Epithelial cell of proximal tubule (primary cell): Measurements from ENCODE around the gene OPA1. TPM values are rescaled to one million over a fixed set of nuclear protein-coding genes. Genes with fewer than 3 reads are reported as not detected.

Experiments used
- DNase-seq: peaks from one replicate; pipeline ENCODE4 v3.0.0-alpha.2; 2011; ENCODE audit warnings: low read depth
- H3K4me3 ChIP-seq: 2 replicates; pipeline ENCODE4 v1.5.1; 2011; ENCODE audit warnings: low read depth, mild to moderate bottlenecking, low read length
- total RNA-seq: library from RNA; depleted of rRNA; stranded (reverse); fragments of >200 nt; gene quantifications from 2 replicates; pipeline ENCODE4 v1.2.3, GENCODE V29; 2015
- TF ChIP-seq, protein P1 (sequence below): conservative IDR thresholded peaks from 2 replicates; pipeline ENCODE4 v1.5.1; 2012; ENCODE audit warnings: low read depth, mild to moderate bottlenecking, low read length

Gene OPA1
- total RNA-seq, 1 donor from 2014 or later: 59.0 TPM

DNA sequence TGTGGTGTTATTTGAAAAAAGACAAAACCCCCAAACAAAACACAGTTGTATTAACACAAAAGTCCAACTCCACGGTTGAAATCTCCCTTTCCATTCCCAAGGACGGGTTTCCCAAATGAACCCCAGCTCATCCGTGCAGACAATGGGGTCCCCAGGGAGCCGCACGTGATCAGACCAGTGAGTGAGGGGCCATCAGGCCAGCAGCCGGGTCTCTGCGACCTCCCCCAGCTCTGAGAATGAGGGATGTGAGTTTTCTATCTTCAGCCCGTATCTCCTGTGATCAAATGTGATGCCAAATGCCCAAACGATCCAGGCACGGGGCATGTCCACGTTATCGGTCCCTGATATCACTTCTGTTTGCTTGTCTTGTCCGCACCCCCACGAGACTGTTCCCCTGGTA is 138.0 kb downstream of the OPA1 start:
- TF ChIP-seq, protein P1, sequence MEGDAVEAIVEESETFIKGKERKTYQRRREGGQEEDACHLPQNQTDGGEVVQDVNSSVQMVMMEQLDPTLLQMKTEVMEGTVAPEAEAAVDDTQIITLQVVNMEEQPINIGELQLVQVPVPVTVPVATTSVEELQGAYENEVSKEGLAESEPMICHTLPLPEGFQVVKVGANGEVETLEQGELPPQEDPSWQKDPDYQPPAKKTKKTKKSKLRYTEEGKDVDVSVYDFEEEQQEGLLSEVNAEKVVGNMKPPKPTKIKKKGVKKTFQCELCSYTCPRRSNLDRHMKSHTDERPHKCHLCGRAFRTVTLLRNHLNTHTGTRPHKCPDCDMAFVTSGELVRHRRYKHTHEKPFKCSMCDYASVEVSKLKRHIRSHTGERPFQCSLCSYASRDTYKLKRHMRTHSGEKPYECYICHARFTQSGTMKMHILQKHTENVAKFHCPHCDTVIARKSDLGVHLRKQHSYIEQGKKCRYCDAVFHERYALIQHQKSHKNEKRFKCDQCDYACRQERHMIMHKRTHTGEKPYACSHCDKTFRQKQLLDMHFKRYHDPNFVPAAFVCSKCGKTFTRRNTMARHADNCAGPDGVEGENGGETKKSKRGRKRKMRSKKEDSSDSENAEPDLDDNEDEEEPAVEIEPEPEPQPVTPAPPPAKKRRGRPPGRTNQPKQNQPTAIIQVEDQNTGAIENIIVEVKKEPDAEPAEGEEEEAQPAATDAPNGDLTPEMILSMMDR: no peak
- no peak for DNase-seq
- H3K4me3 ChIP-seq: no peak overlapping the region

DNA sequence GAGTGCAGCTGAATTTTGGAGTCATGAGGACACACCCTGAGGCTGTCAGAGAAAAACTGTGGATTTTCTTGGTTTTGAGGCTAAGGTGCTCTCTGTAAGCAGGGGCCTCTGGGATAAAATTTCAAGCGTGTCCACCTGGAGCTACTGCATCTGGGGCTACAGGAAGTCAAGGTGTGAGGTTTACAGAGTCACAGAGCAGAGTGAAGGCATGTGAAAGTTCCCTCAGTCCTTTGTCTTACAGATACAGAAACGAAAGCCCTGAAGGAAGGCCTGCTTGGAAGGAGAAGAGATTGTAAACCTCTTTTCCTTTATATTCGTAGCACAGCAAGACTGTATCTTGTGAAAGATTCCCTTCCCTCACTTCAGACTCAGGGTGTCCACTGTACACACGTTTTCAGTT is 138.6 kb downstream of the OPA1 start:
- DNase-seq: no peak
- TF ChIP-seq, protein P1: no peak
- no peak overlapping the region for H3K4me3 ChIP-seq

DNA sequence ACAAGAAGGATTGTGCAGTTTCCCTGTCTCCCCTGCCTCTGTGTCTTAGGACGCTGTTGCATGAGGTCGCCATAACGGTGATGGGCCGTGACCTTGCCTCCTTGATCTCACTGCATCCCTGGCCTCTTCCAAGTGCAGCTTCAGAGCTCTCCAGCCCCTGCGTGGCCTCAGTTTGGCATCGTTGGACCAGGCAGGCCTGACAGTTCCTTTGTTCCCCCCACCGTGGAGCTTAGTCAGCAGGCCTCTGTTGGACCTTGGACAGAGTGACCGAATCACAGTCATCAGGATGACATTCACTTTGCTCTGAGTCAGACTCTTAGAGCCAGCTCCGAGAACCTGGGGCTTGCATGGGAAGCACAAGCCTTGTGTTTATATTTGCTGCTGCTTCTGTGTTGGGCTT is 139.4 kb downstream of the OPA1 start:
- no peak overlapping the region for H3K4me3 ChIP-seq
- DNase-seq: peak; percentile 74
- TF ChIP-seq, protein P1: no peak

DNA sequence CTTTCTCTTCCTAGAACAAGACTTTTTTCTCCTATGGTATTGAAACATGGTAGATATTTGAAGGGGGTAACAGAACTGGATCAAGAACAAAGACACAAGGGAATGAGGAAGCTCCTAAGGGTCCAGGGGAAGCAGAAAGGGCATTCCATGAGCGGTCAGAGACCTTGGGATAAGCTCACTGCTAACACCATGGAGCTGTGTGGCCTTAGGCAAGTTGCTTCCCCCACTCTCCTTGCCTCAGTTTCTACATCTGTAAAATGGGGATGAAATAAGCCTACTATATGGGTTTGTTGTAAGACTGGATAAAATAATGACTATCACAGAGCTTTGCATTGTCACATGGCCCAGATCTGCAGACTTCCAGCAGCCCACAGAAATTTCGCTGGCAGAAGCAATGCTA is 139.8 kb downstream of the OPA1 start:
- DNase-seq: no peak
- no peak overlapping the region for H3K4me3 ChIP-seq
- TF ChIP-seq, protein P1: no peak

DNA sequence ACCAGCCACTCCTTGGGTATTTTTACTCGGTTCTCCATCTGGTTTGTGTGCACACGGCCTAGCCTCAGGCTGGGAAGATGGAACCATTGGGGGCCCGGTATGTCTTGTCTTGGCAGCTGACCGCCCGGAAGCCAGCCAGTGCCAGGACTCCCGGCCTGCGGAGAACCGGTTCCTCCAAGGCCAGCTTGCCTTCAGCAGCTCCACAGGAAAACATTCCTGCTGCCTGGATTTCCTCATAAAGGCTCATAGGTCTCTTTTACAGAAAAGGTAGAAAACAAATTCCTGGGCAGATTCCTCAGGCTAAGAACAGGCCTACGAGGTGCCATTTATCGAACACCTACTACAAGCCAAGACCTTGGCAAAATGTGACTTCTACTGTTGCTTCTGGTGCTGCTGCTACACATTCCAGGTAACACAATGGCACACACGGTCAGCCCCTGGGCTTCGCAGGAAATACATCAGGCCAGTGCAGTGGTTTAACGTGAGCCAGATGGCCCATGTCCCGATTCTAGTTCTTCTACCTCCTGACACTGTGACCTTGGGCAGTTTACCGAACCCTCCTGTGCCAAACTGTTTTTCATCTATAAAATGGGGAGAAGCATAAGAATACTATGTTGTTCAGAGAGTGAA is 141.8 kb downstream of the OPA1 start:
- DNase-seq: no peak
- H3K4me3 ChIP-seq: no peak overlapping the region
- TF ChIP-seq, protein P1: no peak

DNA sequence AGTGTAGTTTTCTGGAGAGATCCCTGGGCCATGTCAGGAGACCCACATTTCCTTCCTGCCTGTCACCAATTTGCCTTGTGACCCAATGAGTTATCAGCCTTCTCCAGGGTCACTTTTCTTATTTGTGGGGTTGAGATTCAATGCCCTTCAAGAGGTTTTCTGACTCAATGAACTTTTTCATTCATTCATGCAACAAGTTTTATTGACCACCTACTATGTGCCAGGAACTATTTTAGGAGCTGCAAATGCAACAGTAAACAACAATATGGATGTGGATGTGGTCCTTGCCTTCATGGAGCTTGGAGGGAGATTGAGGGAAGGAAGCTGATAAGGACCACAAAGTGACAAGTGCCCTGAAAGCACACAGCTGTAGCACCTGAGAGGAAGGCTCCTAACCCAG is 142.8 kb downstream of the OPA1 start:
- DNase-seq: no peak
- no peak overlapping the region for H3K4me3 ChIP-seq
- TF ChIP-seq, protein P1: no peak

DNA sequence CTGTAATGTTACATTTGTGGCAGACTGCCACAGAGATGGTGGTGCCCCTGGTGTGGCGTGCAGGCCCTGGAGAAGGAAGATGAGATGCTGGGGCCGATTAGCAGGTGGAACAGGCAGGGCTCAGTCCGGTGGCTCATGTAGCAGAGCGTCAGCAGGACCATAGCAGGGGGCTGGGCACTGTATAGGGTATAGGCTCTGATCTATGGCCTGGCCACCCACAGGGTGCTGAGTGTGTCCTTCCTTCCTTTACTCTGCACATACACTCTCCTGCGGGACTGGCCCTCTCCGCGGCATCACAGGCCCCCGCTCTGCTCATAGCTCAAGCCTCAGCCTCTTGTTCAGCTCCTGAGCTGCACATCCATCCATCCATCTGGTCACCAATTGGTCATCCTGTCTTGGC is 143.6 kb downstream of the OPA1 start:
- no peak overlapping the region for H3K4me3 ChIP-seq
- DNase-seq: no peak
- TF ChIP-seq, protein P1: no peak
